Trophoblast cell (in vitro differentiated cells and primary cell): ENCODE data around the gene BABAM2.
A peak's percentile ranks its signal among the peaks of the same experiment; 100 is the strongest.

Source experiments
- DNase-seq, 2 donors: peaks; one replicate each; pipeline ENCODE4 v3.0.0-alpha.2; 2016
- H2AFZ ChIP-seq: 2 replicates; pipeline ENCODE4 v1.6.1; 2013; ENCODE audit warnings: low read length, moderate library complexity, mild to moderate bottlenecking; ENCODE audit not compliant: insufficient read depth, poor library complexity
- H2AK5ac ChIP-seq: 2 replicates; pipeline ENCODE4 v1.6.1; 2013; ENCODE audit warnings: mild to moderate bottlenecking, low read length
- H2BK120ac ChIP-seq: 2 replicates; pipeline ENCODE4 v1.6.1; 2013; ENCODE audit warnings: low read length, mild to moderate bottlenecking, moderate library complexity; ENCODE audit not compliant: insufficient read depth, poor library complexity
- H2BK12ac ChIP-seq: 2 replicates; pipeline ENCODE4 v1.6.1; 2013; ENCODE audit warnings: mild to moderate bottlenecking, low read length, moderate library complexity
- H2BK5ac ChIP-seq: 2 replicates; pipeline ENCODE4 v1.6.1; 2013; ENCODE audit warnings: low read length, low read depth, moderate library complexity, mild to moderate bottlenecking; ENCODE audit not compliant: poor library complexity
- H3K14ac ChIP-seq: 2 replicates; pipeline ENCODE4 v1.6.1; 2013; ENCODE audit warnings: mild to moderate bottlenecking, low read length
- H3K18ac ChIP-seq: 2 replicates; pipeline ENCODE4 v1.6.1; 2013; ENCODE audit warnings: mild to moderate bottlenecking, low read length
- H3K23ac ChIP-seq: 2 replicates; pipeline ENCODE4 v1.6.1; 2013; ENCODE audit warnings: low read length
- H3K27ac ChIP-seq: 2 replicates; pipeline ENCODE4 v1.5.1; 2013; ENCODE audit warnings: low read depth, mild to moderate bottlenecking, inconsistent platforms, low read length, moderate library complexity
- H3K27me3 ChIP-seq: 2 replicates; pipeline ENCODE4 v1.6.1; 2013; ENCODE audit warnings: inconsistent platforms, mild to moderate bottlenecking, low read length, moderate library complexity; ENCODE audit not compliant: insufficient read depth
- H3K36me3 ChIP-seq, 2 experiments: 1 replicate in 1 of 2; 2 replicates in 1 of 2; pipeline ENCODE4 v1.6.1; 2013; ENCODE audit warnings: low read length in 2 of 2, mild to moderate bottlenecking in 2 of 2, moderate library complexity in 1 of 2; ENCODE audit not compliant: insufficient read depth in 2 of 2, control insufficient read depth in 1 of 2
- H3K4ac ChIP-seq: 2 replicates; pipeline ENCODE4 v1.6.1; 2013; ENCODE audit warnings: low read depth, mild to moderate bottlenecking, low read length, moderate library complexity
- H3K4me1 ChIP-seq, 2 experiments: 1 replicate in 1 of 2; 2 replicates in 1 of 2; pipeline ENCODE4 v1.6.1; 2013; ENCODE audit warnings: low read length in 2 of 2, mild to moderate bottlenecking in 2 of 2, moderate library complexity in 1 of 2; ENCODE audit not compliant: insufficient read depth in 2 of 2, control insufficient read depth in 1 of 2
- H3K4me2 ChIP-seq: 2 replicates; pipeline ENCODE4 v1.6.1; 2013; ENCODE audit warnings: inconsistent platforms, mild to moderate bottlenecking, low read length, moderate library complexity
- H3K4me3 ChIP-seq: 2 replicates; pipeline ENCODE4 v1.5.1; 2013; ENCODE audit warnings: mild to moderate bottlenecking, low read depth, low read length, inconsistent platforms
- H3K79me1 ChIP-seq: one replicate; pipeline ENCODE4 v1.6.1; 2013; ENCODE audit warnings: low read length
- H3K79me2 ChIP-seq: 2 replicates; pipeline ENCODE4 v1.6.1; 2013; ENCODE audit warnings: low read length, mild to moderate bottlenecking; ENCODE audit not compliant: control insufficient read depth, insufficient read depth, poor library complexity
- H3K9ac ChIP-seq: 2 replicates; pipeline ENCODE4 v1.6.1; 2013; ENCODE audit warnings: mild to moderate bottlenecking, low read length
- H3K9me3 ChIP-seq: 2 replicates; pipeline ENCODE4 v1.6.1; 2013; ENCODE audit warnings: low read depth, mild to moderate bottlenecking, control low read depth, inconsistent platforms, low read length; ENCODE audit not compliant: insufficient read depth
- H4K12ac ChIP-seq: 2 replicates; pipeline ENCODE4 v1.6.1; 2013; ENCODE audit warnings: low read depth, mild to moderate bottlenecking, low read length, moderate library complexity
- H4K8ac ChIP-seq: 2 replicates; pipeline ENCODE4 v1.6.1; 2013; ENCODE audit warnings: low read depth, mild to moderate bottlenecking, low read length, moderate library complexity
- H4K91ac ChIP-seq: one replicate; pipeline ENCODE4 v1.6.1; 2013; ENCODE audit warnings: low read depth, mild to moderate bottlenecking, low read length, moderate library complexity
- WGBS: extraction: QIAGEN DNeasy Blood & Tissue Kit; methylation state at CpG from one replicate; pipeline ENCODE4 v1.1.7; 2013; ENCODE audit warnings: missing lambda C conversion rate; ENCODE audit not compliant: insufficient read length, insufficient coverage; ENCODE audit errors: extremely low coverage; 5-methylcytosine and 5-hydroxymethylcytosine counted together

BABAM2 gene

GRCh38 chr2:28163627-28164279, 273.2 kb downstream of the BABAM2 start:
- no peak overlapping the region for H2AK5ac ChIP-seq
- H3K27me3 ChIP-seq, result no peaks in the 10 kb centered on the region
- peak overlapping the region; percentile 12 for H4K8ac ChIP-seq
- H3K4me1 ChIP-seq, result peaks cover 12 to 18% of the 10 kb centered on the region in 2 experiments
- H4K91ac ChIP-seq, result no peak overlapping the region
- no peak overlapping the region for H3K4me3 ChIP-seq
- no peak for DNase-seq
- H2BK5ac ChIP-seq, result no peak overlapping the region
- no peak overlapping the region for H3K4me2 ChIP-seq
- no peak overlapping the region for H4K12ac ChIP-seq
- peak overlapping the region; percentile 51 for H2BK12ac ChIP-seq
- no peak overlapping the region for H3K23ac ChIP-seq
- no peak overlapping the region for H3K18ac ChIP-seq
- H2BK120ac ChIP-seq, result no peak overlapping the region
- H3K14ac ChIP-seq, result no peak overlapping the region
- peaks cover 15% of the 10 kb centered on the region for H3K79me1 ChIP-seq
- no peak overlapping the region for H3K27ac ChIP-seq
- H3K4ac ChIP-seq, result no peak overlapping the region
- H3K9ac ChIP-seq, result no peak overlapping the region
- no peak overlapping the region for H2AFZ ChIP-seq
- no CpG with 5 or more reads among the region's 6 CpGs for WGBS
- no peaks in the 10 kb centered on the region for H3K36me3 ChIP-seq
- H3K79me2 ChIP-seq, result no peaks in the 10 kb centered on the region
- H3K9me3 ChIP-seq, result no peaks in the 10 kb centered on the region

- Histone ChIP-seq H3K9ac (no peak overlapping the region), H3K14ac (no peak overlapping the region), H3K9me3 (no peaks in the 10 kb centered on the region), H2BK120ac (no peak overlapping the region), H3K4me3 (no peak overlapping the region), H2AK5ac (no peak overlapping the region), H3K4ac (no peak overlapping the region), H3K79me2 (no peaks in the 10 kb centered on the region), H3K27ac (no peak overlapping the region), H3K27me3 (no peaks in the 10 kb centered on the region), H4K12ac (no peak overlapping the region), H4K8ac (peak overlapping the region; percentile 12), H3K18ac (no peak overlapping the region), H3K23ac (no peak overlapping the region), H2AFZ (no peak overlapping the region), H3K4me1 (peaks cover 12 to 18% of the 10 kb centered on the region in 2 experiments), H3K79me1 (peaks cover 14% of the 10 kb centered on the region), H2BK12ac (peak overlapping the region; percentile 51), H2BK5ac (no peak overlapping the region), H4K91ac (no peak overlapping the region), H3K36me3 (no peaks in the 10 kb centered on the region), H3K4me2 (no peak overlapping the region)
- WGBS, result no CpG with 5 or more reads among the region's 8 CpGs
- no peak for DNase-seq
Observed at GRCh38 chr2:28164280-28164801, 273.8 kb downstream of the BABAM2 start.

DNA sequence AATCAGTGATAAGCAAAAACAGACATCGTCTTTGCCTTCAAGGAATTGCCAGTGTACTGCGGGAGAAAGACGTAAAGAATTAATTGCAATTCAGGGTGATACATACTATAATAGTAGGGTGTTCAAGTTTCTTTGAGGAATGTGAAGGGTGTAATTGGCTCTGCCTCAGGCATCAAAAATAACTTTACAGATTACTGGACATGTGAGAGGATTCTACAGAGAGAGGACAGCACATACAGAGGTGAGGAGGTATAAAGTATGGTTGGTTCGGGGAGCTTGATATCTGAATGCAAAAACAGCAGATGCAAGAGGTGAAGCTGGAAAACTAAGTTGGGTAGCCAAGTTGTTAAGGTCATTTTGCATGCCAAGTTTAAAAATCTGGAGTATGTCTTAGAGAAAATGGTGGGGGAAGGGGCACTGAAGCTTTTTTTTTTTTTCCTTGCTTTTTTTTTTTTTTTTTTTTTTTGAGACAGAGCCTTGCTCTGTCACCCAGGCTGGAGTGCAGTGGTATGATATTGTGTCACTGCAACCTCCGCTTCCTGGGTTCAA, 274.6 kb downstream of the BABAM2 start:
- H3K27ac ChIP-seq, result no peak overlapping the region
- H2AK5ac ChIP-seq, result no peak overlapping the region
- H3K9ac ChIP-seq, result no peak overlapping the region
- DNase-seq, result no peak
- no peak overlapping the region for H2BK12ac ChIP-seq
- H3K36me3 ChIP-seq, result no peaks in the 10 kb centered on the region
- H3K4me1 ChIP-seq, result peaks cover 10 to 15% of the 10 kb centered on the region in 2 experiments
- no CpG with 5 or more reads among the region's 5 CpGs for WGBS
- no peak overlapping the region for H2AFZ ChIP-seq
- H3K27me3 ChIP-seq, result no peaks in the 10 kb centered on the region
- H3K4ac ChIP-seq, result no peak overlapping the region
- no peak overlapping the region for H2BK5ac ChIP-seq
- no peak overlapping the region for H3K18ac ChIP-seq
- H3K4me2 ChIP-seq, result no peak overlapping the region
- no peaks in the 10 kb centered on the region for H3K9me3 ChIP-seq
- no peak overlapping the region for H3K14ac ChIP-seq
- H3K79me1 ChIP-seq, result peaks cover 9% of the 10 kb centered on the region
- no peaks in the 10 kb centered on the region for H3K79me2 ChIP-seq
- no peak overlapping the region for H4K8ac ChIP-seq
- H3K23ac ChIP-seq, result no peak overlapping the region
- no peak overlapping the region for H2BK120ac ChIP-seq
- H4K12ac ChIP-seq, result no peak overlapping the region
- no peak overlapping the region for H3K4me3 ChIP-seq
- H4K91ac ChIP-seq, result no peak overlapping the region

DNA sequence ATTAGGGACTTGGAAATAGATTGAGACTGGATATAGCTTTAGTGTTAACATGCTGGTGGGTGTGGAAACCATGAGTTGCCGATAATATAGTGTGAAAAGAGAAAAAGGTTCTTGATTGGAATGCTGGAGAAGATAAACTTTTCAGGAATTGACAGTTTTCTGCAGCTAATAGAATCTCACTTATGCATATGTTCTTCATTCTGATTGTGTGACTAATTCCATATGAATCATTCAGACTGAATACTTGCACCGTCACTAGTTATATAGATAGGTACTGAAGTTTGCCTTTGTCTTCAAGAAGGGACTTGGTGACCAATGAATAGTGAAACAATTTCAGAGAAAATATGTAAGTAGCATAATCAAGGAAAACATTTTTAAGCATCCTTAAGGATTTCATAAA, 276.4 kb downstream of the BABAM2 start:
- Histone ChIP-seq H2AFZ (no peak overlapping the region), H2BK120ac (no peak overlapping the region), H3K4me1 (peaks cover 2 to 6% of the 10 kb centered on the region in 2 experiments), H3K9me3 (no peaks in the 10 kb centered on the region), H4K91ac (no peak overlapping the region), H3K79me2 (no peaks in the 10 kb centered on the region), H3K9ac (no peak overlapping the region), H3K27ac (no peak overlapping the region), H3K18ac (no peak overlapping the region), H3K79me1 (peaks cover 4% of the 10 kb centered on the region), H2BK5ac (no peak overlapping the region), H2AK5ac (no peak overlapping the region), H3K27me3 (no peaks in the 10 kb centered on the region), H2BK12ac (no peak overlapping the region), H3K36me3 (no peaks in the 10 kb centered on the region), H3K4me2 (no peak overlapping the region), H3K4ac (no peak overlapping the region), H4K12ac (no peak overlapping the region), H3K4me3 (no peak overlapping the region), H3K14ac (no peak overlapping the region), H4K8ac (no peak overlapping the region), H3K23ac (no peak overlapping the region)
- peak in 1 of 2 donors; percentile 72 for DNase-seq
- no CpG with 5 or more reads among the region's 2 CpGs for WGBS
